Lower lobe of right lung (tissue), 2 donors: ENCODE measurements around the gene DRD2. TPM values are rescaled to one million over a fixed set of nuclear protein-coding genes. Genes with fewer than 3 reads are reported as not detected.

Experiments used
- ATAC-seq, 2 donors: fragments of 200-7000 bp; cut with Tn5 transposase; one replicate each; pipeline ENCODE4 v1.9.1; 2020 to 2022; ENCODE audit warnings: mild to moderate bottlenecking in 2 of 2, moderate library complexity in 2 of 2
- DNase-seq: peaks from one replicate; pipeline ENCODE4 v3.0.0-alpha.2; 2020
- H3K27ac ChIP-seq: fragments of 200-600 bp; one replicate; pipeline ENCODE4 v1.8.0; 2022
- H3K27me3 ChIP-seq: fragments of 200-600 bp; one replicate; pipeline ENCODE4 v1.8.0; 2022; ENCODE audit warnings: low read depth
- H3K36me3 ChIP-seq: fragments of 200-600 bp; one replicate; pipeline ENCODE4 v1.8.0; 2022; ENCODE audit warnings: mild to moderate bottlenecking
- H3K4me1 ChIP-seq: fragments of 200-600 bp; one replicate; pipeline ENCODE4 v1.8.0; 2022
- H3K4me3 ChIP-seq: fragments of 200-600 bp; one replicate; pipeline ENCODE4 v1.8.0; 2022; ENCODE audit warnings: mild to moderate bottlenecking
- H3K9me3 ChIP-seq: fragments of 200-600 bp; one replicate; pipeline ENCODE4 v1.8.0; 2022
- CTCF ChIP-seq: fragments of 200-600 bp; IDR thresholded peaks from one replicate; pipeline ENCODE4 v1.8.0; 2022; ENCODE audit warnings: antibody characterized with exemption, mild to moderate bottlenecking
- intact Hi-C: fragments of 100-400 bp; cut with DNase I; formaldehyde crosslinking; loops from one replicate; pipeline ENCODE4 v1.11.0; 2022
- total RNA-seq: library from RNA; stranded (reverse); fragmentation: NEBNext Ultra II Directional; extraction: Animal tissue kit (Norgen Biotek cat#: 25700); gene quantifications from one replicate; pipeline ENCODE4 v1.2.1, GENCODE V29; 2021
- donor health status: DM: no; HTN: yes; CAD: no; lungs with severe emphysema.

Gene DRD2
- total RNA-seq, 1 donor from 2014 or later, result not detected

GRCh38 chr11:113436672-113437252, 38.4 kb downstream of the DRD2 start:
- no peak for ATAC-seq
- DNase-seq, result no peak
- H3K36me3 ChIP-seq, result no peaks in the 10 kb centered on the region
- intact Hi-C loops, result no loop called here
- no peak for TF ChIP-seq CTCF
- H3K4me3 ChIP-seq, result no peak overlapping the region
- H3K27me3 ChIP-seq, result no peaks in the 10 kb centered on the region
- no peaks in the 10 kb centered on the region for H3K4me1 ChIP-seq
- no peaks in the 10 kb centered on the region for H3K9me3 ChIP-seq
- no peak overlapping the region for H3K27ac ChIP-seq

GRCh38 chr11:113435190-113435968, 39.8 kb downstream of the DRD2 start:
- DNase-seq (no peak), ATAC-seq (no peak)
- H3K27me3 ChIP-seq, result no peaks in the 10 kb centered on the region
- H3K36me3 ChIP-seq, result no peaks in the 10 kb centered on the region
- no peak overlapping the region for H3K4me3 ChIP-seq
- TF ChIP-seq CTCF, result no peak
- intact Hi-C loops, result no loop called here
- no peaks in the 10 kb centered on the region for H3K9me3 ChIP-seq
- no peak overlapping the region for H3K27ac ChIP-seq
- H3K4me1 ChIP-seq, result no peaks in the 10 kb centered on the region

- no peak for TF ChIP-seq CTCF
- ATAC-seq, result no peak
- H3K4me1 ChIP-seq, result no peaks in the 10 kb centered on the region
- H3K4me3 ChIP-seq, result no peak overlapping the region
- no peak overlapping the region for H3K27ac ChIP-seq
- intact Hi-C loops, result no loop called here
- DNase-seq, result no peak
- H3K36me3 ChIP-seq, result no peaks in the 10 kb centered on the region
- H3K27me3 ChIP-seq, result no peaks in the 10 kb centered on the region
- no peaks in the 10 kb centered on the region for H3K9me3 ChIP-seq
These were observed 43.5 kb downstream of the DRD2 start for GRCh38 chr11:113431746-113432145.

- no peak for ATAC-seq
- intact Hi-C loops, result no loop called here
- H3K9me3 ChIP-seq, result no peaks in the 10 kb centered on the region
These were observed 48.5 kb downstream of the DRD2 start for GRCh38 chr11:113426686-113427085.

GRCh38 chr11:113420808-113421207, 54.4 kb downstream of the DRD2 start:
- no peak for DNase-seq
- H3K36me3 ChIP-seq, result no peaks in the 10 kb centered on the region
- intact Hi-C loops, result no loop called here
- no peak overlapping the region for H3K27ac ChIP-seq
- ATAC-seq, result no peak
- H3K9me3 ChIP-seq, result no peaks in the 10 kb centered on the region
- no peaks in the 10 kb centered on the region for H3K4me1 ChIP-seq
- H3K4me3 ChIP-seq, result no peak overlapping the region
- TF ChIP-seq CTCF, result no peak
- H3K27me3 ChIP-seq, result no peaks in the 10 kb centered on the region

More at GRCh38 chr11:113426686-113427085, 48.5 kb downstream of the DRD2 start:
- TF ChIP-seq CTCF, result no peak
- no peaks in the 10 kb centered on the region for H3K4me1 ChIP-seq
- H3K36me3 ChIP-seq, result no peaks in the 10 kb centered on the region
- H3K4me3 ChIP-seq, result no peak overlapping the region
- H3K27ac ChIP-seq, result no peak overlapping the region
- no peak for DNase-seq
- H3K27me3 ChIP-seq, result no peaks in the 10 kb centered on the region
